Epidermal melanocyte (primary cell): ENCODE data around the gene TAC4.

Source experiments
- DNase-seq: peaks from one replicate; pipeline ENCODE4 v3.0.0; 2011; ENCODE audit warnings: low spot score; ENCODE audit not compliant: insufficient read length

The TAC4 gene

GRCh38 chr17:49873466-49873865 is 25.6 kb upstream of the TAC4 start:
- DNase-seq = no peak

- no peak for DNase-seq
These were observed 25.0 kb upstream of the TAC4 start for GRCh38 chr17:49872754-49873377.

- no peak for DNase-seq
These were observed 23.3 kb upstream of the TAC4 start for GRCh38 chr17:49871211-49871610.

- DNase-seq = no peak
These were observed 22.4 kb upstream of the TAC4 start for GRCh38 chr17:49870298-49870697.

- DNase-seq = no peak
These were observed 21.1 kb upstream of the TAC4 start for GRCh38 chr17:49869038-49869374.

GRCh38 chr17:49866882-49867413 is 19.1 kb upstream of the TAC4 start:
- DNase-seq = no peak

- no peak for DNase-seq
These were observed 18.1 kb upstream of the TAC4 start for GRCh38 chr17:49866019-49866380.

- no peak for DNase-seq
These were observed 15.0 kb upstream of the TAC4 start for GRCh38 chr17:49862781-49863331.

- DNase-seq = no peak
These were observed 13.4 kb upstream of the TAC4 start for GRCh38 chr17:49861150-49861884.

- DNase-seq = no peak
These were observed 12.4 kb upstream of the TAC4 start for GRCh38 chr17:49859991-49860953.

- DNase-seq = no peak
These were observed 10.9 kb upstream of the TAC4 start for GRCh38 chr17:49858796-49859195.

- DNase-seq = no peak
These were observed 6.3 kb upstream of the TAC4 start for GRCh38 chr17:49854126-49854525.

GRCh38 chr17:49853470-49854015 is 5.7 kb upstream of the TAC4 start:
- DNase-seq = no peak

GRCh38 chr17:49851387-49852291 is 3.8 kb upstream of the TAC4 start:
- DNase-seq = no peak

- no peak for DNase-seq
These were observed 3.0 kb upstream of the TAC4 start for GRCh38 chr17:49850772-49851386.

GRCh38 chr17:49850218-49850610 is 2.3 kb upstream of the TAC4 start:
- DNase-seq = no peak

GRCh38 chr17:49848739-49849138 is 870 bp upstream of the TAC4 start:
- DNase-seq = no peak

- no peak for DNase-seq
These were observed 744 bp downstream of the TAC4 start for GRCh38 chr17:49846938-49847712.

GRCh38 chr17:49845321-49845720 is 2.5 kb downstream of the TAC4 start:
- no peak for DNase-seq
